HCT116 (cell line): ENCODE measurements around the gene LSM14A. TPM values are rescaled to one million over a fixed set of nuclear protein-coding genes. Genes with fewer than 3 reads are reported as not detected.

Experiments used
- ATAC-seq: fragments of 200-7000 bp; cut with Tn5 transposase; 2 replicates; pipeline ENCODE4 v1.9.1; 2020; ENCODE audit warnings: mild to moderate bottlenecking, moderate library complexity
- BruUV-seq: library from RNA; stranded (reverse); fragments of 400-500 nt; replicated peaks from 2 replicates; lab custom pipeline; 2021; lab: Mats Ljungman, UMichigan
- CTCF ChIA-PET: fragments of 300-600 bp; sonication (Branson Sonifier 250); formaldehyde crosslinking; loops from one replicate; lab custom pipeline; 2021; ENCODE audit warnings: antibody characterized with exemption; lab: Charles Lee
- POLR2A ChIA-PET: fragments of 300-600, 350-600 bp; sonication (Branson Sonifier 250); formaldehyde crosslinking; loops from one replicate; lab custom pipeline; 2021; ENCODE audit warnings: antibody characterized with exemption; lab: Charles Lee
- RAD21 ChIA-PET, 2 experiments: fragments of 300-600 bp; sonication (Branson Sonifier 250); formaldehyde crosslinking; loops; one replicate each; lab custom pipeline; 2023; ENCODE audit warnings: low total read pairs in 2 of 2; ENCODE audit not compliant: uncharacterized antibody in 2 of 2, unreplicated experiment in 2 of 2, low non-redundant PET in 1 of 2; lab: Charles Lee
- DNase-seq: peaks from one replicate; pipeline ENCODE4 v3.0.0-alpha.2; 2010; ENCODE audit warnings: low read depth, low spot score
- H2AFZ ChIP-seq: fragments of 200-600 bp; shearing (Covaris generic), sonication (generic); 2 replicates; pipeline ENCODE4 v1.6.1; 2017; ENCODE audit warnings: low read depth, mixed run types, mixed read lengths, antibody characterized with exemption, low read length; ENCODE audit not compliant: poor library complexity, severe bottlenecking
- H3K27ac ChIP-seq: 2 replicates; pipeline ENCODE4 v1.5.1; 2012; ENCODE audit warnings: low read depth, low read length
- H3K27me3 ChIP-seq: fragments of 200-600 bp; sonication (generic); 2 replicates; pipeline ENCODE4 v1.6.1; 2016; ENCODE audit warnings: mixed run types, low read length, mixed read lengths; ENCODE audit not compliant: insufficient read depth
- H3K36me3 ChIP-seq, 2 experiments: fragments of 200-500 bp in 1 of 2; fragments of 200-600 bp in 1 of 2; sonication (Bioruptor generic) in 1 of 2; sonication (generic) in 1 of 2; 2 replicates each; pipeline versions ENCODE4 v1.5.1 to v1.6.1; 2014 to 2016; ENCODE audit warnings: low read length in 2 of 2, inconsistent platforms in 1 of 2, mixed read lengths in 1 of 2, mixed run types in 1 of 2; ENCODE audit not compliant: insufficient read depth in 2 of 2, control insufficient read depth in 1 of 2
- H3K4me1 ChIP-seq, 2 experiments: fragments of 200-600 bp in 1 of 2; sonication (generic) in 1 of 2; 2 replicates each; pipeline versions ENCODE4 v1.5.1 to v1.6.1; 2012 to 2017; ENCODE audit warnings: low read length in 2 of 2, inconsistent platforms in 1 of 2, mild to moderate bottlenecking in 1 of 2, mixed read lengths in 1 of 2, mixed run types in 1 of 2, moderate library complexity in 1 of 2; ENCODE audit not compliant: insufficient read depth in 2 of 2, control insufficient read depth in 1 of 2
- H3K4me2 ChIP-seq: fragments of 200-600 bp; sonication (generic); 2 replicates; pipeline ENCODE4 v1.6.1; 2017; ENCODE audit warnings: mixed run types, low read length, mixed read lengths
- H3K4me3 ChIP-seq, 2 experiments: fragments of 200-600 bp in 1 of 2; sonication (generic) in 1 of 2; replicated peaks in 1 of 2; 2 replicates each; pipeline ENCODE4 v1.5.1; 2011 to 2016; ENCODE audit warnings: low read length in 2 of 2, control low read depth in 1 of 2, low read depth in 1 of 2, mild to moderate bottlenecking in 1 of 2, mixed read lengths in 1 of 2, mixed run types in 1 of 2
- H3K79me2 ChIP-seq: fragments of 200-600 bp; sonication (generic); 2 replicates; pipeline ENCODE4 v1.6.1; 2017; ENCODE audit warnings: mild to moderate bottlenecking, mixed run types, low read length, moderate library complexity, mixed read lengths; ENCODE audit not compliant: insufficient read depth
- H3K9ac ChIP-seq: fragments of 200-600 bp; sonication (generic); 2 replicates; pipeline ENCODE4 v1.6.1; 2016; ENCODE audit warnings: low read length, mixed read lengths
- H3K9me2 ChIP-seq: fragments of 200-600 bp; sonication (generic), shearing (Covaris generic); 2 replicates; pipeline ENCODE4 v1.6.1; 2017; ENCODE audit warnings: mixed run types, mild to moderate bottlenecking, moderate library complexity; ENCODE audit not compliant: insufficient read depth
- H3K9me3 ChIP-seq, 2 experiments: fragments of 200-500 bp in 1 of 2; fragments of 200-600 bp in 1 of 2; sonication (Bioruptor generic) in 1 of 2; sonication (generic) in 1 of 2; 2 replicates each; pipeline ENCODE4 v1.6.1; 2014 to 2017; ENCODE audit warnings: low read length in 2 of 2, mixed read lengths in 2 of 2, inconsistent platforms in 1 of 2, low read depth in 1 of 2, mild to moderate bottlenecking in 1 of 2, mixed run types in 1 of 2, moderate library complexity in 1 of 2; ENCODE audit not compliant: control insufficient read depth in 1 of 2, insufficient read depth in 1 of 2
- H4K20me1 ChIP-seq: fragments of 200-600 bp; sonication (generic), shearing (Covaris generic); 2 replicates; pipeline ENCODE4 v1.6.1; 2017; ENCODE audit warnings: mixed run types, mild to moderate bottlenecking, moderate library complexity; ENCODE audit not compliant: insufficient read depth
- CBX3 ChIP-seq: IDR thresholded peaks from 2 replicates; pipeline ENCODE4 v1.6.1; 2012; ENCODE audit warnings: low read depth
- CEBPB ChIP-seq: IDR thresholded peaks from 2 replicates; pipeline ENCODE4 v1.6.1; 2012; ENCODE audit warnings: low read depth
- EGR1 ChIP-seq: IDR thresholded peaks from 2 replicates; pipeline ENCODE4 v1.6.1; 2012; ENCODE audit warnings: low read depth
- ELF1 ChIP-seq: IDR thresholded peaks from 2 replicates; pipeline ENCODE4 v1.6.1; 2012; ENCODE audit warnings: low read depth, borderline replicate concordance
- EZH2 ChIP-seq: fragments of 200-600 bp; sonication (generic); IDR thresholded peaks from 2 replicates; pipeline ENCODE4 v1.6.1; 2017; ENCODE audit warnings: antibody characterized with exemption, mixed run types
- EZH2phosphoT487 ChIP-seq: fragments of 200-600 bp; IDR thresholded peaks from 2 replicates; pipeline ENCODE4 v1.6.1; 2018; ENCODE audit warnings: antibody characterized with exemption, borderline replicate concordance
- FOSL1 ChIP-seq: IDR thresholded peaks from 2 replicates; pipeline ENCODE4 v1.6.1; 2012; ENCODE audit warnings: low read depth
- MAX ChIP-seq: IDR thresholded peaks from 2 replicates; pipeline ENCODE4 v1.6.1; 2012
- POLR2A ChIP-seq: IDR thresholded peaks from 2 replicates; pipeline ENCODE4 v1.7.0; 2011; ENCODE audit warnings: borderline replicate concordance; ENCODE audit not compliant: insufficient read depth, insufficient read length; ENCODE audit errors: extremely low read depth
- RAD21 ChIP-seq: IDR thresholded peaks from 2 replicates; pipeline ENCODE4 v1.6.1; 2012; ENCODE audit warnings: low read depth, mild to moderate bottlenecking
- SP1 ChIP-seq: IDR thresholded peaks from 2 replicates; pipeline ENCODE4 v1.6.1; 2012; ENCODE audit warnings: low read depth
- SRF ChIP-seq: IDR thresholded peaks from 2 replicates; pipeline ENCODE4 v1.6.1; 2012; ENCODE audit warnings: low read depth
- TCF7L2 ChIP-seq: IDR thresholded peaks from 2 replicates; pipeline ENCODE4 v1.7.0; 2011; ENCODE audit warnings: borderline replicate concordance, inconsistent platforms; ENCODE audit not compliant: insufficient read depth, insufficient read length; ENCODE audit errors: extremely low read depth
- YY1 ChIP-seq: IDR thresholded peaks from 2 replicates; pipeline ENCODE4 v1.6.1; 2011; ENCODE audit warnings: low read length, low read depth, moderate library complexity, mild to moderate bottlenecking; ENCODE audit not compliant: insufficient replicate concordance; ENCODE audit errors: extremely low read depth
- ZBTB33 ChIP-seq: IDR thresholded peaks from 2 replicates; pipeline ENCODE4 v1.6.1; 2011; ENCODE audit warnings: mild to moderate bottlenecking, low read length, moderate library complexity; ENCODE audit not compliant: insufficient replicate concordance; ENCODE audit errors: extremely low read depth
- ZFX ChIP-seq: fragments of 450-650 bp; IDR thresholded peaks from 2 replicates; pipeline ENCODE4 v1.6.1; 2017
- ZNF274 ChIP-seq: fragments of 200-500 bp; sonication (Bioruptor generic); IDR thresholded peaks from 2 replicates; pipeline ENCODE4 v1.6.1; 2014; ENCODE audit warnings: mild to moderate bottlenecking, low read depth, low read length, inconsistent platforms
- intact Hi-C: fragments of 100-400 bp; cut with micrococcal nuclease; formaldehyde crosslinking; loops from 2 replicates; pipeline ENCODE4 v1.10.0; 2022
- total RNA-seq: library from RNA; stranded (reverse); gene quantifications from one replicate; pipeline ENCODE4 v1.2.1, GENCODE V29; 2021; ENCODE audit not compliant: unreplicated experiment

The LSM14A gene
- total RNA-seq, 1 experiment from 2014 or later, result 120 TPM

- H4K20me1 ChIP-seq, result no peaks in the 10 kb centered on the region
- TF ChIP-seq SP1, result no peak
- TF ChIP-seq ELF1, result no peak
- no peak for TF ChIP-seq ZBTB33
- TF ChIP-seq FOSL1, result no peak
- TF ChIP-seq EZH2phosphoT487, result no peak
- no peak for TF ChIP-seq TCF7L2
- no peak for TF ChIP-seq CEBPB
- no peak for TF ChIP-seq MAX
- TF ChIP-seq CBX3, result no peak
- TF ChIP-seq EZH2, result no peak
- TF ChIP-seq SRF, result no peak
- TF ChIP-seq ZNF274, result no peak
- no peak for TF ChIP-seq ZFX
- TF ChIP-seq YY1, result no peak
- TF ChIP-seq EGR1, result no peak
- no peak for TF ChIP-seq POLR2A
- no peak for TF ChIP-seq RAD21
- TF ChIP-seq, all 23 proteins: peak for 0
- peaks cover 34 to 54% of the 10 kb centered on the region in 2 experiments for H3K4me1 ChIP-seq
- ATAC-seq, result no peak
- no peaks in the 10 kb centered on the region for H3K27me3 ChIP-seq
- H3K4me2 ChIP-seq, result no peak overlapping the region
- no TSS peak for BruUV-seq
- H3K9ac ChIP-seq, result no peak overlapping the region
- no peaks in the 10 kb centered on the region for H3K9me3 ChIP-seq
- peaks cover 42% of the 10 kb centered on the region for H3K79me2 ChIP-seq
- H3K36me3 ChIP-seq, result no peaks in the 10 kb centered on the region
- DNase-seq, result no peak
- H3K4me3 ChIP-seq, result no peak overlapping the region
- ChIA-PET RAD21 (no interaction called here), CTCF (no interaction called here), POLR2A (no interaction called here)
- H3K9me2 ChIP-seq, result no peaks in the 10 kb centered on the region
- H3K27ac ChIP-seq, result no peak overlapping the region
- H2AFZ ChIP-seq, result no peak overlapping the region
- intact Hi-C loops, result no loop called here
These were observed 85.2 kb downstream of the LSM14A start for GRCh38 chr19:34257559-34257924.
